ENCODE results near the gene INTS6.

INTS6 gene

DNA sequence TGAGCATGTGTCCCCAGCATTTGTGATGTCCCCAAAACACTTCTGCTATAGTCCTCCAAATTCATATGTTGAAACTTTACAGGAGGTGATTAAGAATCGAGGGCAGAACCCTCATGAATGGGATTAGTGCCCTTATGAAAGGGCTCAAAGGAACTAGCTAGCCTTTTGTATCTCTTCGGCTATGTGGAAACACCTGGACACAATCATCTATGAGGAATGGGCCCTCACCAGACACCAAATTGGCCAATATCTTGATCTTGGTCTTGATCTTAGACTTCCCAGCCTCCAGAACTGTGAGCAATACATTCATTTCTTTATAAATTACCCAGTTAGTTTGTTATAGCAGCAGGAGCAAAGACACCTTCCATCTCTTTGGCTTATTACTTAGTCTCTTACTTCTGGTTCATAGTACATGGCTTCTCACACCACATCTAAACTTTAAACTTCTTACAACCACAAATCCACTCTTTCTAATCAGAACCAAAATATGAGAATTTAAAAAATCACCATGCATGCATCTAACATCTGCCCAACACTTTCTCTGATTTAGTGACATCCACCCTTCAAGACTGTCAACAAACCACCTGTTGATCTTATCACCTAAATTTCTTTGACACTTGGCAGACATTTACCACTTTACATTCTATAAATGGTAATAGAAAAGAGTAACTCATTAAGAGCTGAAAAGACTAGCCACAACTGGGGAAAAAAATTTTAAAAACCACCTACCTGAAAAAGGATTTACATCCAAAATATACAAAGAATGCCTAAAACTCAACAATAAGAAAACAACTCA lies 120.1 kb downstream of the INTS6 start:
- no peak for DNase-seq (ENCODE audit: low read depth, low spot score)
- H3K36me3 ChIP-seq (ENCODE audit: control insufficient read depth, insufficient read depth, low read length), result no peaks in the 10 kb centered on the region
- H3K9me3 ChIP-seq (ENCODE audit: control insufficient read depth, insufficient read depth, low read length), result no peaks in the 10 kb centered on the region
- no peaks in the 10 kb centered on the region for H3K27me3 ChIP-seq (ENCODE audit: control insufficient read depth, insufficient read depth, low read length)
- no peaks in the 10 kb centered on the region for H3K4me1 ChIP-seq (ENCODE audit: control insufficient read depth, insufficient read depth, low read length)
- H3K27ac ChIP-seq (ENCODE audit: low read length), result no peak overlapping the region
- H3K4me3 ChIP-seq (ENCODE audit: low read length), result no peak overlapping the region
- WGBS (ENCODE audit: insufficient coverage, insufficient read length), result no CpG with 5 or more reads among the region's 2 CpGs

DNA sequence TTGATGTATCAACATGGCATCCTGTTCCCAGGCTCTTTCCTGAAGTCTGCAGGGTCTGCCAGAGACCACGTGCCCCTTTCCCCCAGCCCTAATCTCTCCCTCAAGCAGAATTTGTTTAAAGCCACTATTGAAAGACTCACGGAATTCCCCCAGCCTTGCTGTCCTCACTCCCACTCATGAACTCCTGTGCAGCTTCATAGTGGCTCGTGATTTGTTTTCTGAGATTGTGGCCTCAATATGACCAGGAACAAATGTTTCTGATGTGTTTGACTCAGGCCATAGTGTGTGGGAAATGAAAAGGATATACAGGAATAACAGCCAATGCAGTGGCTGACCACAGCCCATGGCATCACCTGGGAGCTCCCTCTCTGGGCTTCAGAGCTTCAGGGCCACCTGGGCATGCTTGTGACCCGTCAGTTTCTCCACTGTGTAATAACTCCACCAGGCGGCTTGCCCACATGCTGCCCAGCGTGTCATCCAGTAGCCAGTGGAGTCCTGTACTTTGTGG lies 121.4 kb downstream of the INTS6 start:
- no peaks in the 10 kb centered on the region for H3K36me3 ChIP-seq (ENCODE audit: control insufficient read depth, insufficient read depth, low read length)
- H3K9me3 ChIP-seq (ENCODE audit: control insufficient read depth, insufficient read depth, low read length), result no peaks in the 10 kb centered on the region
- WGBS (ENCODE audit: insufficient coverage, insufficient read length), result no CpG with 5 or more reads among the region's 6 CpGs
- no peak overlapping the region for H3K4me3 ChIP-seq (ENCODE audit: low read length)
- no peak overlapping the region for H3K27ac ChIP-seq (ENCODE audit: low read length)
- H3K27me3 ChIP-seq (ENCODE audit: control insufficient read depth, insufficient read depth, low read length), result no peaks in the 10 kb centered on the region
- DNase-seq (ENCODE audit: low read depth, low spot score), result no peak
- no peaks in the 10 kb centered on the region for H3K4me1 ChIP-seq (ENCODE audit: control insufficient read depth, insufficient read depth, low read length)

DNA sequence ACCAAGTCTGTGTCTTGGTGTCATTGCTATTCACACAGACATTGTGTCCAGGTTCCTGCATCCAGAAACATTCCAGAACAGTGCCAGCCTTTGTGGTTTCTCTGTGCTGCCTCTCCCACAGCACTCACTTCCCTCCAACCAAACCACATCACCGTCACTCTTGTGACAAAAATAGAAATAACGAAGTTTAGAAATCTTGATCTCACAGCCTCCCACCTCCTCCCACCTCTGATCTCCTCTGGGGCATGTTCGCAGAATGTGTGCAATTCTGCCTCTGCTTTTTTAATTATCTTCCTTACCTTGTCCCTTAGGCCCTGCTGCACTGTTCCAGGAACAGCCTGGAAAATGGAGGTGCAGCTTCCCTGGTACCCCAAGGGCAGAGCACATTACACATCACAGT lies 122.0 kb downstream of the INTS6 start:
- Histone ChIP-seq H3K4me1 (ENCODE audit: control insufficient read depth, insufficient read depth, low read length) (no peaks in the 10 kb centered on the region), H3K4me3 (ENCODE audit: low read length) (no peak overlapping the region), H3K9me3 (ENCODE audit: control insufficient read depth, insufficient read depth, low read length) (no peaks in the 10 kb centered on the region), H3K27ac (ENCODE audit: low read length) (no peak overlapping the region), H3K36me3 (ENCODE audit: control insufficient read depth, insufficient read depth, low read length) (no peaks in the 10 kb centered on the region), H3K27me3 (ENCODE audit: control insufficient read depth, insufficient read depth, low read length) (no peaks in the 10 kb centered on the region)
- WGBS (ENCODE audit: insufficient coverage, insufficient read length), result no CpG with 5 or more reads among the region's 3 CpGs
- no peak for DNase-seq (ENCODE audit: low read depth, low spot score)

DNA sequence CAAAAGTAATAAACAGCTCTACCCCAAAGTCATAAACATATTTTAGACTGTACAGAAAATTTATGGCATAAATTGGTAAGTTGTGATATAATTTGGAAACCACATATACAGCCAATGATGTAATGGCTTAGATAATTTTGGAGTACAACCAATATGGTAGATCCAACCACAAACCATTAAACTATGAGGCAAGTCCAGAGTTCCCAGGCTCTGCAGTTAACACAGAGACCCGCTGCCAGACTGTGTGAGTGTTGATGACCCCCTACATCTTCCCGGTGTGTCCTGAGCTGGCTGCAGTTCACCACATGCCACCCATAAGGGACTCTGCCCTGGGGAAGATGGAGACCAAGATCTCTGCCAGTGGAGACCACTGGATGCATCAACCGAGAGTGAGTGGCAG lies 123.2 kb downstream of the INTS6 start:
- no CpG with 5 or more reads among the region's 3 CpGs for WGBS (ENCODE audit: insufficient coverage, insufficient read length)
- no peak for DNase-seq (ENCODE audit: low read depth, low spot score)
- Histone ChIP-seq H3K27ac (ENCODE audit: low read length) (no peak overlapping the region), H3K4me1 (ENCODE audit: control insufficient read depth, insufficient read depth, low read length) (0 out of 2 replicates have a peak, but pooled peaks cover 3% of the 10 kb centered on the region), H3K9me3 (ENCODE audit: control insufficient read depth, insufficient read depth, low read length) (no peaks in the 10 kb centered on the region), H3K36me3 (ENCODE audit: control insufficient read depth, insufficient read depth, low read length) (no peaks in the 10 kb centered on the region), H3K27me3 (ENCODE audit: control insufficient read depth, insufficient read depth, low read length) (no peaks in the 10 kb centered on the region), H3K4me3 (ENCODE audit: low read length) (no peak overlapping the region)

DNA sequence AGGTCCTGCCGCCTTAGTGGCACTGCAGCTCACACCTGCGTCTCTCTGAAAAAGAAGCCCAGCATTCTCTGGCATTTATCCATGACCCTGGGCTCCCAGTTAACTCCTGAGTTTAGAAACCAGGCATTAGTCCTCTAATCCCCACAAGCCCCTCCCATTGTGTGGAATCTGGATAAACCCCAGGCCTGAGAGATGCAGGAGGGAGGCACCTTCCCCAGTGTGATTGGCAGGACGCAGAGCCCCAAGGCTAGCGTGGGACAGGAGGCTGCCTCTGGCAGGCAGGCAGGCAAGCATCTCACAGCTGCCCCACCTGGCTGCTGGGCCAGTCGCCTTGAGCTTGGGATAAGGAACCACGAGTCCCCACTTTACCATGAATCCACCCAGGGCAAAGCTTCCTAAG lies 124.3 kb downstream of the INTS6 start:
- Histone ChIP-seq H3K9me3 (ENCODE audit: control insufficient read depth, insufficient read depth, low read length) (no peaks in the 10 kb centered on the region), H3K36me3 (ENCODE audit: control insufficient read depth, insufficient read depth, low read length) (no peaks in the 10 kb centered on the region), H3K27ac (ENCODE audit: low read length) (no peak overlapping the region), H3K4me1 (ENCODE audit: control insufficient read depth, insufficient read depth, low read length) (0 out of 2 replicates have a peak, but pooled peaks cover 3% of the 10 kb centered on the region), H3K27me3 (ENCODE audit: control insufficient read depth, insufficient read depth, low read length) (no peaks in the 10 kb centered on the region), H3K4me3 (ENCODE audit: low read length) (no peak overlapping the region)
- peak; percentile 84 for DNase-seq (ENCODE audit: low read depth, low spot score)
- no CpG with 5 or more reads among the region's 6 CpGs for WGBS (ENCODE audit: insufficient coverage, insufficient read length)

DNA sequence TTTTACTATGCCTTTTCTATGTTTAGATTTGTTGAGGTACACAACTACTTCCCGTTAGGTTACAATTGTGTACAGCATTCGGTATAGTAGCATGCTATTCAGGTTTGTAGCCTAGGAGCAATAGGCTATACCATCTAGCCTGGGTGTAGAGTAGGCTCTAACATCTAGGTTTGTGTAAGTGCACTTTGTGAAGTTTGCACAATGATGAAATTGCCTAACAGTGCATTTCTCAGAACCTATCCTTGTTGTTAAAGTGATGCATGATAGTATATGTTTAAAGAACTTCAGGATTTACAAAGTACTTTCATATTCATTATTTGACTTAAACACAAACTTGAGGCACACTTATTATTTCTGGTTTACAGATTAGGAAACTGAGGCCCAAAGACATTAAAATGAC lies 124.9 kb downstream of the INTS6 start:
- H3K27me3 ChIP-seq (ENCODE audit: control insufficient read depth, insufficient read depth, low read length), result no peaks in the 10 kb centered on the region
- H3K4me3 ChIP-seq (ENCODE audit: low read length), result no peak overlapping the region
- WGBS (ENCODE audit: insufficient coverage, insufficient read length), result no CpG with 5 or more reads among the region's 2 CpGs
- DNase-seq (ENCODE audit: low read depth, low spot score), result no peak
- H3K4me1 ChIP-seq (ENCODE audit: control insufficient read depth, insufficient read depth, low read length), result 0 out of 2 replicates have a peak, but pooled peaks cover 3% of the 10 kb centered on the region
- no peaks in the 10 kb centered on the region for H3K9me3 ChIP-seq (ENCODE audit: control insufficient read depth, insufficient read depth, low read length)
- no peak overlapping the region for H3K27ac ChIP-seq (ENCODE audit: low read length)
- no peaks in the 10 kb centered on the region for H3K36me3 ChIP-seq (ENCODE audit: control insufficient read depth, insufficient read depth, low read length)

DNA sequence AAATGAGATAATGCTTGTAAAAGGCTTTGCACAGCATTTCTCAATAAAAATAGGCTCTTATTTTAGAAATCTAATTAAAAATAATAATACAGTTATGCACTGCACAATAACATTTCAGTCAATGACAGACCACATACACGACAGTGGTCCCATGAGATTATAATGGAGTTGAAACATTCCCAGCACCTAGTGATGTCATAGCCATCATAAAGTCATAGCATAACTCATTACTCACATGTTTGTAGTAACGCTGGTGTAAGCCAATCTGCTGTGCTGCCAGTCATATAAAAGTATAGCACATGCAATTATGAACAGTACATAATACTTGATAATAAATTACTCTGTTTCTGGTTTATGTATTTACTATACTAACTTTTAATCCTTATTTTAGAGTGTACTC lies 126.1 kb downstream of the INTS6 start:
- Histone ChIP-seq H3K27ac (ENCODE audit: low read length) (no peak overlapping the region), H3K27me3 (ENCODE audit: control insufficient read depth, insufficient read depth, low read length) (no peaks in the 10 kb centered on the region), H3K4me1 (ENCODE audit: control insufficient read depth, insufficient read depth, low read length) (0 out of 2 replicates have a peak, but pooled peaks cover 3% of the 10 kb centered on the region), H3K36me3 (ENCODE audit: control insufficient read depth, insufficient read depth, low read length) (no peaks in the 10 kb centered on the region), H3K4me3 (ENCODE audit: low read length) (no peak overlapping the region), H3K9me3 (ENCODE audit: control insufficient read depth, insufficient read depth, low read length) (no peaks in the 10 kb centered on the region)
- WGBS (ENCODE audit: insufficient coverage, insufficient read length), result no CpG with 5 or more reads among the region's 2 CpGs
- no peak for DNase-seq (ENCODE audit: low read depth, low spot score)

DNA sequence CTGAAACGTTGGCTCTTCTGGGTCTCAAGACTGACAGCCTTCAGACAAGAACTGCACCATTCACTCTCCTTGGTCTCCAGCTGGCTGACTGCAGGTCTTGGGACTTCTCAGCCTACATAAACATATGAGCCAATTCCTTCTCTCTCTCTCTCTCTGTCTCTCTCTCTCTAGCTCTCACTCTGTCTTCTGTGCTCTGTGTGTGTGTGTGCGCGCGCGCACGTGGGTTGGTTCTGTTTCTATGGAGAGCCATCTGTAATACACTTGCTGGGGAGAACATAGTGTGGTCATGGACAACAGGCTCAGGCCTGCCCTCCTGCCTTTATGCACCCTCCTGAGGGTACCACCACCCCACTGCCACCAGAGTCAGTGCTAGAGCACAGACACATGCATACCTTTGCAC lies 127.0 kb downstream of the INTS6 start:
- H3K9me3 ChIP-seq (ENCODE audit: control insufficient read depth, insufficient read depth, low read length), result no peaks in the 10 kb centered on the region
- H3K27ac ChIP-seq (ENCODE audit: low read length), result no peak overlapping the region
- no CpG with 5 or more reads among the region's 6 CpGs for WGBS (ENCODE audit: insufficient coverage, insufficient read length)
- DNase-seq (ENCODE audit: low read depth, low spot score), result no peak
- no peaks in the 10 kb centered on the region for H3K36me3 ChIP-seq (ENCODE audit: control insufficient read depth, insufficient read depth, low read length)
- no peak overlapping the region for H3K4me3 ChIP-seq (ENCODE audit: low read length)
- H3K27me3 ChIP-seq (ENCODE audit: control insufficient read depth, insufficient read depth, low read length), result no peaks in the 10 kb centered on the region
- 0 out of 2 replicates have a peak, but pooled peaks cover 3% of the 10 kb centered on the region for H3K4me1 ChIP-seq (ENCODE audit: control insufficient read depth, insufficient read depth, low read length)

DNA sequence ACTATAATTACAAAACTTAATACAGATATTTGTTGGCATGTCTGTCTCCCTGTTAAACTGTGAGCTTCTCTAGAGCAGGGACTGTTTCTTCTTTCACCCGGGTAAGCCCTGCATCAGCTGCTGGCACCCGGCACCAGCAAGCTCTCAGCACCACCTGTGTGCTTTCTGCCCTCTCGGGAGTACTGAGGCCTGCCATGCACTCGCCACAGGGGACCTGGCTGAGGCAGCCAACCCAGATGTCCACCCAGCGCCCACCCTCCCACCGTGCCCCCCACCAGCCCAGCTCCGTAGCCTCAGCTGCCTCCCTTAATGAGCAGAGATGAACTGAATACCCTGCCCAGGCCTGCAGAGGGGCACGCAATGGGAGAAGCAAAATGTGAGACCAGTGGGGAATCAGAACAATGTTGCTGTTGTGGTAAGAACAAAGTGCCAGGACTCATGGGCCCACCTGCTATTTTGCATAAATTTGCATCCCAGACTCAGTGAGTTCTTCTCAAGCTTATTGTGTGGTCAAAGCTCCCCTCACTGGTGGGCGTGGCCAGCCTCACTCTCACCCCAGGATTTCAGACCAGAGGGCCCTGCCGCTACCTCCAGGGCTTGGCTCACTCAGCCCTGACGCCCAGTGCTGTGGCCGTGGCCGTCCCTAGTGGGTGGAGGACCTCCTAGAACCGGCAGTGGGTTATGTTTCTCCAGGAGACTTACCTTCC lies 128.0 kb downstream of the INTS6 start:
- Histone ChIP-seq H3K9me3 (ENCODE audit: control insufficient read depth, insufficient read depth, low read length) (no peaks in the 10 kb centered on the region), H3K27me3 (ENCODE audit: control insufficient read depth, insufficient read depth, low read length) (no peaks in the 10 kb centered on the region), H3K27ac (ENCODE audit: low read length) (no peak overlapping the region), H3K36me3 (ENCODE audit: control insufficient read depth, insufficient read depth, low read length) (no peaks in the 10 kb centered on the region), H3K4me3 (ENCODE audit: low read length) (no peak overlapping the region), H3K4me1 (ENCODE audit: control insufficient read depth, insufficient read depth, low read length) (0 out of 2 replicates have a peak, but pooled peaks cover 3% of the 10 kb centered on the region)
- DNase-seq (ENCODE audit: low read depth, low spot score), result no peak
- no CpG with 5 or more reads among the region's 14 CpGs for WGBS (ENCODE audit: insufficient coverage, insufficient read length)

DNA sequence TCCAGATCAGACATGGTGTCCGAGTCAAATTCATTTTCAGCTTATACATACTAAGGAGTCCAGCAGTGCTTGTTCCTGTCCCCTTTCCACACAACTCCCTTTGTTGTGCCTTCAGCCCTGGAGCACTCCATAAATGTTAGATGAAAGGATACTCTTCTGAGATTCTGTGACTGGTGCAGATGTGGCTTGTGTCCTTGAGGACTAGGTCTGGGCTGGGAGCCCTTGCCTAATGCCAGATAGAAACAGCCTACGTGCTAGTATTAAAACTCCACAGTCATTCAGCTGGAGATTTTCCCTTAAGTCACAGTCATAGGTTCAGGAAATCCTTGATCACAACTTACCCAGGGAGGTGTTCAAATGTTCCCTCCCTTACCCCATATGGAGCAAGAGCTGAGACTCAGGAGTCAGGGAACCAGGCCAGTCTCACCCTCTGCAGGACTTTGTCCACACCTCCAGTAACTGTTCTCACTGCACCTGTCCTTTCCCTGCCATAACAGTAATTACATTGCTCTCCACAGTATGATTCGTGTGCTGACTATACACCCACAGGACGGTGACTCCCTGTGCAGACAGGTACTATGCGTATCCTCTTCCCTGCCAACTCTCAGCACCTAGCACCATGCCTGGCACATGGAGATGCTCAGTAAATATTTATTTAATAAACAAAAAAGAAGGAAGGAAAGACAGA lies 128.9 kb downstream of the INTS6 start:
- Histone ChIP-seq H3K9me3 (ENCODE audit: control insufficient read depth, insufficient read depth, low read length) (no peaks in the 10 kb centered on the region), H3K36me3 (ENCODE audit: control insufficient read depth, insufficient read depth, low read length) (no peaks in the 10 kb centered on the region), H3K27me3 (ENCODE audit: control insufficient read depth, insufficient read depth, low read length) (no peaks in the 10 kb centered on the region), H3K27ac (ENCODE audit: low read length) (no peak overlapping the region), H3K4me1 (ENCODE audit: control insufficient read depth, insufficient read depth, low read length) (0 out of 2 replicates have a peak, but pooled peaks cover 3% of the 10 kb centered on the region), H3K4me3 (ENCODE audit: low read length) (no peak overlapping the region)
- WGBS (ENCODE audit: insufficient coverage, insufficient read length), result no CpG with 5 or more reads among the region's 5 CpGs
- no peak for DNase-seq (ENCODE audit: low read depth, low spot score)

Data from iPS DF 6.9 (cell line).